GM12865 (cell line): Measurements from ENCODE around the gene CBLL1.

Experiments used
- DNase-seq: peaks from one replicate; pipeline ENCODE4 v3.0.0; 2010; ENCODE audit warnings: low read depth
- H3K4me3 ChIP-seq: 2 replicates; pipeline ENCODE4 v1.5.1; 2011; ENCODE audit warnings: mild to moderate bottlenecking, low read depth, low read length, control low read depth
- TF ChIP-seq, protein P1 (sequence below): IDR thresholded peaks from 2 replicates; pipeline ENCODE4 v1.5.1; 2011; ENCODE audit warnings: low read length, control low read depth, low read depth, inconsistent platforms; ENCODE audit not compliant: insufficient read depth; ENCODE audit errors: missing control alignments

Gene CBLL1

DNA sequence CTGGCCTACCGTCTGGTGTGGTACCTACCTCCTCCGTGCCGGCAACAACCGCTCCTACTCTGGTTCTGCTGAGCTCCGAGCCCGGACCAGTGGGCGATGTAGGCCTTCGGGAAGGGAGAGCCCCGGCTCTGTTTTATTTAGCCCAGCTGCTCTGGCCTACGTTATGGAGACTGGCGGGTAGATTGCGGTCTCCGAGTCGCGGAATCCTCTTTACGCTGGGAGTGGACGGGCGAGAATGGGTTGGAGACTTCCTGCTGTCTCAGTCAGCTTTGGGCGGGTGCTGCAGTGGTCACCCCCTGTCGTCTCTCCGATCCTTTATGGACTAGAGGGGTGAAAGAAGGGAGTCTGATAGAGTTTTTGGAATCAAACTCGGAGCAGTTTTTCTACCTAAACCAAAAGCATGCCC, 406 bp downstream of the CBLL1 start:
- DNase-seq: no peak
- TF ChIP-seq, protein P1, sequence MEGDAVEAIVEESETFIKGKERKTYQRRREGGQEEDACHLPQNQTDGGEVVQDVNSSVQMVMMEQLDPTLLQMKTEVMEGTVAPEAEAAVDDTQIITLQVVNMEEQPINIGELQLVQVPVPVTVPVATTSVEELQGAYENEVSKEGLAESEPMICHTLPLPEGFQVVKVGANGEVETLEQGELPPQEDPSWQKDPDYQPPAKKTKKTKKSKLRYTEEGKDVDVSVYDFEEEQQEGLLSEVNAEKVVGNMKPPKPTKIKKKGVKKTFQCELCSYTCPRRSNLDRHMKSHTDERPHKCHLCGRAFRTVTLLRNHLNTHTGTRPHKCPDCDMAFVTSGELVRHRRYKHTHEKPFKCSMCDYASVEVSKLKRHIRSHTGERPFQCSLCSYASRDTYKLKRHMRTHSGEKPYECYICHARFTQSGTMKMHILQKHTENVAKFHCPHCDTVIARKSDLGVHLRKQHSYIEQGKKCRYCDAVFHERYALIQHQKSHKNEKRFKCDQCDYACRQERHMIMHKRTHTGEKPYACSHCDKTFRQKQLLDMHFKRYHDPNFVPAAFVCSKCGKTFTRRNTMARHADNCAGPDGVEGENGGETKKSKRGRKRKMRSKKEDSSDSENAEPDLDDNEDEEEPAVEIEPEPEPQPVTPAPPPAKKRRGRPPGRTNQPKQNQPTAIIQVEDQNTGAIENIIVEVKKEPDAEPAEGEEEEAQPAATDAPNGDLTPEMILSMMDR: no peak
- peak overlapping the region; percentile 81 for H3K4me3 ChIP-seq

DNA sequence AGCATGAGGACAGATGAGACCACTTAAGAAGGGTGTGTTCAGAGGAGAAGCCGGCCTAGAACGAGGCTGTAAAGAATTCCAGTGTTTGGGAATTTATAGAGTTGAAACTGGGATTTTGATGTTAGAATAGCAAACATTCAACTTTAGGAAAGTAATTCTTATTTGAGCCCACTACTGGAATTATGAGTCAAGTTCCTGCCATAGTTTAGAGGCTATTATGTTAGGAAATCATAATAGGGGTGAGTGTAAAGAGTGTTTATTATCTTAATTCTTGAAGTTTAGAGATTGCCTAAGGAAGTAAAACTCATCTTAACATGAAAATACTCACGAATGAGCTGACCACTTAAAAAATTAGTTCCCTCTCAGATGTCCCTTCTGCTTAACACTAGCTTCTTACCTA, 2.1 kb downstream of the CBLL1 start:
- TF ChIP-seq, protein P1: no peak
- DNase-seq: no peak
- no peak overlapping the region for H3K4me3 ChIP-seq

DNA sequence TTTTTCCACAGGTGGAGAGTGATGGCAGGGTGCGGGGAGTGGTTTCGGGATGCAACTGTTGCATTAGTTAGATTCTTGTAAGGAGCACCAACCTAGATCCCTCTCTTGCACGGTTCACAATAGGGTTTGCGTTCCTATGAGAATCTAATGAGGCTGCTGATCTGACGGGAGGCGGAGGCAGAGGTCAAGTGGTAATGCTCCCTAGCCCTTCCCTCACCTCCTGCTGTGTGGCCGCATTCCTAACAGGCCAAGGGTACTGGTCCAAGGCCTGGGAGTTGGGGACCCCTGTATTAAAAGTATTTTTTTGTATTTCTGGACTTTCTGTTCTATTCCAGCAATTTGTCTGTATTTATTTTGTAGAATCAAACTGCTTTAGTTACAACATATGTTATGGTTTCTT, 7.2 kb downstream of the CBLL1 start:
- TF ChIP-seq, protein P1: no peak
- no peak overlapping the region for H3K4me3 ChIP-seq
- DNase-seq: no peak

DNA sequence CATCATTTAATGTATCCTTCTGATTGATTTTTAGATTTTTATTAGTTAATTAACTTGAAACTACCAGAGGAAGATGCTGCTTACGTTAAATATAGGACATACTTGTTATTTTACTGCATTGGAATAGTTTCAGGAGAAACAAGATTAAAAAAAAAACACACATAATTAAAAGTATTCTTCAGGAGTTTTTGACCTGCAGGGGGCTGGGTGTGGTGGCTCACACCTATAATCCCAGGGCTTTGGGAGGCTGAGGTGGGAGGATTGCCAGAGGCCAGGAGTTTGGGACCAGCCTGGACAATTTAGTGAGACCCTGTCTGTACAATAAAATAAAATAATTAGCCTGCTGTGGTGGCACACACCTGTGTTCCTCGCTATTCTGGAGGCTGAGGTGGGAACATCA, 10.7 kb downstream of the CBLL1 start:
- TF ChIP-seq, protein P1: no peak
- DNase-seq: no peak

DNA sequence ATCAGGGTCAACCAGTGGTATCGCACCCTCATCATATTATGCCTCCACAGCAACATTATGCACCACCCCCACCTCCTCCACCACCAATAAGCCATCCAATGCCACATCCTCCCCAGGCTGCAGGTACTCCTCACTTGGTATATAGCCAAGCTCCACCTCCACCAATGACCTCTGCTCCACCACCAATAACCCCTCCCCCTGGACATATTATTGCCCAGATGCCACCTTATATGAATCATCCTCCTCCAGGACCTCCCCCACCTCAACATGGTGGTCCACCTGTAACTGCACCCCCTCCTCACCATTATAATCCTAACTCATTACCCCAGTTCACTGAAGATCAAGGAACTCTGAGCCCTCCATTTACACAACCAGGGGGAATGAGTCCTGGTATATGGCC, 14.7 kb downstream of the CBLL1 start:
- H3K4me3 ChIP-seq: no peak overlapping the region
- TF ChIP-seq, protein P1: no peak
- no peak for DNase-seq

More for the DNA sequence above, 10.7 kb downstream of the CBLL1 start:
- no peak overlapping the region for H3K4me3 ChIP-seq

DNA sequence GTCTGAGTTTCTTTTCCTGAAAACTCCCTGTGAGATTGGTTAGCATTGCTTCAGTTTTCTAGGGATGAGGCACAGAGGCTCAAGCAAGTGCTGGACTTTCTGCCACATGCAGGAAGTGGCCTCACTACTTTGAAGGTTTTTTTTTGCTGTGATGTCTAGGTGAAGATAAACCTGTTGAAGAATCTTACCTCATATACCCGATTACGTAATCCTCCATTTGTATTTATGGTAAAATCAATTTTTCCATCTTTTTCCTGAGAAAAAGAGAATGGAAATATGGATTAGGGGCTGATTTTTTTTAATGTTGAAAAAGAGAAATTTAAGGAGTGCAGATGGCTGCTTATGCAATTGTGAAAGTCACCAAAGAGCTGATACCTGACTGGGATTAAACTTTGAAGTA, 23.4 kb downstream of the CBLL1 start:
- TF ChIP-seq, protein P1: no peak
- DNase-seq: no peak
- H3K4me3 ChIP-seq: no peak overlapping the region

DNA sequence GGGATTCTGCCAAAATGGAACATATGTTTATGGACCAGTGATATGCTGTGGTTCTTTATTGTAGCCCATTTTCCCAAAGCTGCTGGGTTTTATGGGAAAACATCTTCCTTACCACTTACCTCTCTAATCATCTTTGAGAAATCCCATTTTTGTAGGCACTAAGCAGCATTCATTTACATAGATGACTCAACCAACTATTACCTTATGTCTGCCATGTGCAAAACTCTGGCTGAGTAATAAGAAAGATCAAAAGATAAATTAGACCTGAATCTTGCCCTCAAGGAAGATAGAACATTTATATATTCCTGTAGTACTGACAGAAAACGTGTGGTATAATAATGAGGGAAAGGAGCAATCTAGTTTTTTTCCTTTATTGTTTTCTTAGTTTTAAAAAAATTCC, 24.3 kb downstream of the CBLL1 start:
- no peak overlapping the region for H3K4me3 ChIP-seq
- no peak for DNase-seq
- TF ChIP-seq, protein P1: no peak
